A549 (cell line): ENCODE measurements around the gene VASH2. TPM values are rescaled to one million over a fixed set of nuclear protein-coding genes. Genes with fewer than 3 reads are reported as not detected.

Experiments
- ATAC-seq, 2 experiments: fragments of 200-7000 bp in 1 of 2; fragments of >200 bp in 1 of 2; cut with Nextera tagmentation in 1 of 2; cut with Tn5 transposase in 1 of 2; 3 replicates each; pipeline versions ENCODE4 v1.8.0 to v1.9.1; 2018 to 2020; ENCODE audit warnings: mild to moderate bottlenecking in 1 of 2, moderate library complexity in 1 of 2
- CTCF ChIA-PET: fragments of 300-600 bp; sonication (Branson Sonifier 250); formaldehyde crosslinking; extraction: SDS; loops from one replicate; lab custom pipeline; 2021; ENCODE audit warnings: antibody characterized with exemption, inconsistent platforms; lab: Yijun Ruan, JAX
- POLR2A ChIA-PET: fragments of 350-600 bp; formaldehyde crosslinking; extraction: SDS; loops from one replicate; lab custom pipeline; 2021; ENCODE audit warnings: antibody characterized with exemption, inconsistent platforms; lab: Yijun Ruan, JAX
- DNase-seq, 2 experiments: peaks; one replicate each; pipeline versions ENCODE4 v3.0.0 to v3.0.0-alpha.2; 2011 to 2016; ENCODE audit warnings: low read depth in 1 of 2, low spot score in 1 of 2
- FAIRE-seq: peaks from 2 replicates; lab custom pipeline; 2011; peaks lifted over from hg19 to GRCh38; lab: Jason Lieb, UNC
- H3K27ac ChIP-seq, 2 experiments: fragments of >200 bp; sonication (Bioruptor Twin); formaldehyde crosslinking; 3 replicates each; pipeline ENCODE4 v1.5.1; 2016 to 2017
- H3K4me1 ChIP-seq: fragments of >200 bp; sonication (Bioruptor Twin); formaldehyde crosslinking; 3 replicates; pipeline ENCODE4 v1.6.1; 2016
- H3K4me2 ChIP-seq: fragments of >200 bp; sonication (Bioruptor Twin); formaldehyde crosslinking; 3 replicates; pipeline ENCODE4 v1.6.1; 2016
- H3K4me3 ChIP-seq: fragments of >200 bp; sonication (Bioruptor Twin); formaldehyde crosslinking; 3 replicates; pipeline ENCODE4 v1.5.1; 2016
- H3K9me3 ChIP-seq: fragments of >200 bp; sonication (Bioruptor Twin); formaldehyde crosslinking; 3 replicates; pipeline ENCODE4 v1.6.1; 2016
- BHLHE40 ChIP-seq: IDR thresholded peaks from 2 replicates; pipeline ENCODE4 v1.6.1; 2012; ENCODE audit warnings: low read depth, low read length, inconsistent platforms
- CBX2 ChIP-seq: fragments of 200-600 bp; sonication (generic); IDR thresholded peaks from 2 replicates; pipeline ENCODE4 v1.6.1; 2016; ENCODE audit warnings: low read depth, mild to moderate bottlenecking, borderline replicate concordance
- CEBPB ChIP-seq, 2 experiments: fragments of >200 bp in 1 of 2; sonication (Bioruptor Twin) in 1 of 2; formaldehyde crosslinking in 1 of 2; IDR thresholded peaks; 2 replicates each; pipeline ENCODE4 v1.6.1; 2012 to 2016
- CHD4 ChIP-seq: fragments of 200-600 bp; sonication (generic); IDR thresholded peaks from 2 replicates; pipeline ENCODE4 v1.6.1; 2016; ENCODE audit warnings: antibody characterized with exemption, mild to moderate bottlenecking, borderline replicate concordance
- EHF ChIP-seq: fragments of 250-450 bp; sonication (Bioruptor Pico); IDR thresholded peaks from 2 replicates; pipeline ENCODE4 v1.5.0; 2020; ENCODE audit warnings: mild to moderate bottlenecking
- EHMT2 ChIP-seq: fragments of 200-600 bp; sonication (generic); IDR thresholded peaks from 2 replicates; pipeline ENCODE4 v1.6.1; 2016; ENCODE audit warnings: antibody characterized with exemption, low read depth, mild to moderate bottlenecking, moderate library complexity
- EP300 ChIP-seq, 2 experiments: fragments of >200 bp; sonication (Bioruptor Twin); formaldehyde crosslinking; IDR thresholded peaks; 2 replicates in 1 of 2; 3 replicates in 1 of 2; pipeline ENCODE4 v1.6.1; 2016 to 2017
- HDAC2 ChIP-seq: fragments of 200-600 bp; sonication (generic); IDR thresholded peaks from 2 replicates; pipeline ENCODE4 v1.6.1; 2016
- HOXA7 ChIP-seq: fragments of 250-450 bp; sonication (Bioruptor Pico); IDR thresholded peaks from 2 replicates; pipeline ENCODE4 v1.5.0; 2020; ENCODE audit warnings: mild to moderate bottlenecking, moderate library complexity
- HOXB13 ChIP-seq: fragments of 250-450 bp; sonication (Bioruptor Pico); IDR thresholded peaks from 2 replicates; pipeline ENCODE4 v1.5.0; 2020; ENCODE audit warnings: low read depth, mild to moderate bottlenecking, moderate library complexity
- HOXB5 ChIP-seq: fragments of 250-450 bp; sonication (Bioruptor Pico); IDR thresholded peaks from 2 replicates; pipeline ENCODE4 v1.5.0; 2020; ENCODE audit warnings: mild to moderate bottlenecking, moderate library complexity
- JUN ChIP-seq, 2 experiments: fragments of >200 bp; sonication (Bioruptor Twin); formaldehyde crosslinking; IDR thresholded peaks; 2 replicates in 1 of 2; 3 replicates in 1 of 2; pipeline ENCODE4 v1.6.1; 2016 to 2017
- MAFK ChIP-seq: fragments of 450-650 bp; IDR thresholded peaks from 2 replicates; pipeline ENCODE4 v1.6.1; 2014; ENCODE audit not compliant: partially characterized antibody
- NPAS2 ChIP-seq: fragments of 250-450 bp; sonication (Bioruptor Pico); IDR thresholded peaks from 2 replicates; pipeline ENCODE4 v1.8.0; 2022; ENCODE audit warnings: mild to moderate bottlenecking, moderate library complexity, borderline replicate concordance
- NR3C1 ChIP-seq: fragments of >200 bp; sonication (Bioruptor Twin); formaldehyde crosslinking; IDR thresholded peaks from 3 replicates; pipeline ENCODE4 v1.6.1; 2017
- POLR2A ChIP-seq: IDR thresholded peaks from 2 replicates; pipeline ENCODE4 v1.6.1; 2012; ENCODE audit warnings: mild to moderate bottlenecking, low read length
- POLR2AphosphoS2 ChIP-seq: conservative IDR thresholded peaks from 2 replicates; pipeline ENCODE4 v1.6.1; 2012; ENCODE audit warnings: low read length, improper control_type of control experiment, inconsistent platforms
- RAD21 ChIP-seq, 2 experiments: fragments of >200 bp in 1 of 2; sonication (Bioruptor Twin) in 1 of 2; formaldehyde crosslinking in 1 of 2; IDR thresholded peaks in 1 of 2; conservative IDR thresholded peaks in 1 of 2; 2 replicates in 1 of 2; 3 replicates in 1 of 2; pipeline ENCODE4 v1.6.1; 2012 to 2018; ENCODE audit warnings: inconsistent platforms in 1 of 2
- RCOR1 ChIP-seq: fragments of 150-350 bp; IDR thresholded peaks from 2 replicates; pipeline ENCODE4 v1.6.1; 2014; ENCODE audit warnings: antibody characterized with exemption, low read length, low read depth
- RFX5 ChIP-seq: fragments of 450-650 bp; IDR thresholded peaks from 2 replicates; pipeline ENCODE4 v1.7.1; 2014; ENCODE audit warnings: antibody characterized with exemption, mild to moderate bottlenecking, moderate library complexity
- SREBF2 ChIP-seq: fragments of 450-650 bp; IDR thresholded peaks from 2 replicates; pipeline ENCODE4 v1.6.1; 2014; ENCODE audit warnings: mild to moderate bottlenecking, moderate library complexity
- TFCP2L1 ChIP-seq: fragments of 250-450 bp; sonication (Bioruptor Pico); IDR thresholded peaks from 2 replicates; pipeline ENCODE4 v1.5.0; 2021; ENCODE audit warnings: mild to moderate bottlenecking
- TP53 ChIP-seq: fragments of 250-450 bp; sonication (Bioruptor Pico); IDR thresholded peaks from 2 replicates; pipeline ENCODE4 v1.5.0; 2021; ENCODE audit warnings: mild to moderate bottlenecking, moderate library complexity
- ZC3H11A ChIP-seq: fragments of 450-650 bp; IDR thresholded peaks from 2 replicates; pipeline ENCODE4 v1.6.1; 2014; ENCODE audit warnings: antibody characterized with exemption, mild to moderate bottlenecking
- ZNF302 ChIP-seq: fragments of 250-450 bp; sonication (Bioruptor Pico); IDR thresholded peaks from 2 replicates; pipeline ENCODE4 v1.9.0; 2021; ENCODE audit warnings: inconsistent platforms, mild to moderate bottlenecking, moderate library complexity
- whole genome bisulfite sequencing: methylation state at CpG from one replicate; pipeline ENCODE4 v1.1.6; 2017; ENCODE audit errors: missing lambda C conversion rate; 5-methylcytosine and 5-hydroxymethylcytosine counted together
- polyA plus RNA-seq, 4 experiments: library from polyadenylated mRNA; depleted of rRNA in 3 of 4; stranded (reverse); fragments of >200 nt; fragmentation: RNase III in 1 of 4; extraction: RNeasy Plus Mini Kit Qiagen cat#74134 plus additional on column Dnase treatment in 1 of 4; gene quantifications; 2 replicates in 3 of 4; 3 replicates in 1 of 4; pipeline ENCODE4 v1.2.3, GENCODE V29; 2011 to 2017
- TF ChIP-seq, protein P1 (sequence below): IDR thresholded peaks from 2 replicates; pipeline ENCODE4 v1.6.1; 2012; ENCODE audit warnings: low read depth, borderline replicate concordance
- TF ChIP-seq, protein P2 (sequence below): IDR thresholded peaks from 2 replicates; pipeline ENCODE4 v1.6.1; 2012
- TF ChIP-seq, protein P3 (sequence below): fragments of >200 bp; sonication (Bioruptor Twin); formaldehyde crosslinking; IDR thresholded peaks from 3 replicates; pipeline ENCODE4 v1.5.1; 2016
- TF ChIP-seq, protein P4 (sequence below): fragments of 150-350 bp; IDR thresholded peaks from 2 replicates; pipeline ENCODE4 v1.6.1; 2014; ENCODE audit warnings: low read depth, mild to moderate bottlenecking, low read length

VASH2 gene
- polyA plus RNA-seq, 2 of the 4 experiments (the other 2 are of a cell fraction): 3.4 to 4.7 TPM

DNA sequence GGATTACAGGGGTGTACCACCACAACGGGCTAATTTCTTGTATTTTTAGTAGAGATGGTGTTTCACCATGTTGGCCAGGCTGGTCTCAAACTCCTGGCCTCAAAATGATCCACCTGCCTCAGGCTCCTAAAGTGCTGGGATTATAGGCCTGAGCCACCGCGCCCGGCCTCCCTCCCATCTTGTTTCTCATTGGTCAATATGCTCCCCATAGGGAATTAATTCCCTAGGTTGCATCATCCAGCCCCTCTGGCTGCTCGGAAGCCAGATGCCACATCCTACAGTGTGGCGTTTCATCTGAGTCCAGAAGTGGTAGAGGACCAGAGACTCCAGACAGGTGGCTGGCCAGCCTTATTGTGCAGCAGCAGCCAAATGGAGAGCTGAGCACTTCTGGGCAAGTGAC lies 11.5 kb upstream of the VASH2 start:
- Histone ChIP-seq H3K4me1 (no peaks in the 10 kb centered on the region), H3K4me3 (no peak overlapping the region)
- TF ChIP-seq POLR2AphosphoS2 (no peak), CBX2 (no peak), MAFK (no peak), JUN (IDR thresholded peaks at IDR 0.05) (no peak), EHMT2 (no peak), TFCP2L1 (CRISPR knock-in tag) (no peak), HOXB13 (CRISPR knock-in tag) (no peak), RCOR1 (no peak), NPAS2 (CRISPR knock-in tag) (no peak), ZC3H11A (no peak), HDAC2 (no peak)
- TF ChIP-seq, protein P1, sequence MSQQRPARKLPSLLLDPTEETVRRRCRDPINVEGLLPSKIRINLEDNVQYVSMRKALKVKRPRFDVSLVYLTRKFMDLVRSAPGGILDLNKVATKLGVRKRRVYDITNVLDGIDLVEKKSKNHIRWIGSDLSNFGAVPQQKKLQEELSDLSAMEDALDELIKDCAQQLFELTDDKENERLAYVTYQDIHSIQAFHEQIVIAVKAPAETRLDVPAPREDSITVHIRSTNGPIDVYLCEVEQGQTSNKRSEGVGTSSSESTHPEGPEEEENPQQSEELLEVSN: no peak
- TF ChIP-seq, protein P2, sequence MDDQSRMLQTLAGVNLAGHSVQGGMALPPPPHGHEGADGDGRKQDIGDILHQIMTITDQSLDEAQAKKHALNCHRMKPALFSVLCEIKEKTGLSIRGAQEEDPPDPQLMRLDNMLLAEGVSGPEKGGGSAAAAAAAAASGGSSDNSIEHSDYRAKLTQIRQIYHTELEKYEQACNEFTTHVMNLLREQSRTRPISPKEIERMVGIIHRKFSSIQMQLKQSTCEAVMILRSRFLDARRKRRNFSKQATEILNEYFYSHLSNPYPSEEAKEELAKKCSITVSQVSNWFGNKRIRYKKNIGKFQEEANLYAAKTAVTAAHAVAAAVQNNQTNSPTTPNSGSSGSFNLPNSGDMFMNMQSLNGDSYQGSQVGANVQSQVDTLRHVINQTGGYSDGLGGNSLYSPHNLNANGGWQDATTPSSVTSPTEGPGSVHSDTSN: no peak
- TF ChIP-seq, protein P3, sequence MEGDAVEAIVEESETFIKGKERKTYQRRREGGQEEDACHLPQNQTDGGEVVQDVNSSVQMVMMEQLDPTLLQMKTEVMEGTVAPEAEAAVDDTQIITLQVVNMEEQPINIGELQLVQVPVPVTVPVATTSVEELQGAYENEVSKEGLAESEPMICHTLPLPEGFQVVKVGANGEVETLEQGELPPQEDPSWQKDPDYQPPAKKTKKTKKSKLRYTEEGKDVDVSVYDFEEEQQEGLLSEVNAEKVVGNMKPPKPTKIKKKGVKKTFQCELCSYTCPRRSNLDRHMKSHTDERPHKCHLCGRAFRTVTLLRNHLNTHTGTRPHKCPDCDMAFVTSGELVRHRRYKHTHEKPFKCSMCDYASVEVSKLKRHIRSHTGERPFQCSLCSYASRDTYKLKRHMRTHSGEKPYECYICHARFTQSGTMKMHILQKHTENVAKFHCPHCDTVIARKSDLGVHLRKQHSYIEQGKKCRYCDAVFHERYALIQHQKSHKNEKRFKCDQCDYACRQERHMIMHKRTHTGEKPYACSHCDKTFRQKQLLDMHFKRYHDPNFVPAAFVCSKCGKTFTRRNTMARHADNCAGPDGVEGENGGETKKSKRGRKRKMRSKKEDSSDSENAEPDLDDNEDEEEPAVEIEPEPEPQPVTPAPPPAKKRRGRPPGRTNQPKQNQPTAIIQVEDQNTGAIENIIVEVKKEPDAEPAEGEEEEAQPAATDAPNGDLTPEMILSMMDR: no peak
- TF ChIP-seq, all 56 proteins: peak for 0
- Histone ChIP-seq H3K4me2 (no peak overlapping the region), H3K27ac (no peak overlapping the region), H3K9me3 (peaks cover 15% of the 10 kb centered on the region; the same call in 2 of the 3 replicates)
- WGBS: 79% methylated on average over 6 of the region's 6 CpGs
- FAIRE-seq (no peak), ATAC-seq (no peak), DNase-seq (no peak)
- CTCF ChIA-PET: interaction anchor here (0.9 to 1.5 kb wide), 2 partner anchors 55 to 274 kb away, joined by 3 to 4 read pairs; no protein-coding TSS in a partner anchor
- POLR2A ChIA-PET: no interaction called here

DNA sequence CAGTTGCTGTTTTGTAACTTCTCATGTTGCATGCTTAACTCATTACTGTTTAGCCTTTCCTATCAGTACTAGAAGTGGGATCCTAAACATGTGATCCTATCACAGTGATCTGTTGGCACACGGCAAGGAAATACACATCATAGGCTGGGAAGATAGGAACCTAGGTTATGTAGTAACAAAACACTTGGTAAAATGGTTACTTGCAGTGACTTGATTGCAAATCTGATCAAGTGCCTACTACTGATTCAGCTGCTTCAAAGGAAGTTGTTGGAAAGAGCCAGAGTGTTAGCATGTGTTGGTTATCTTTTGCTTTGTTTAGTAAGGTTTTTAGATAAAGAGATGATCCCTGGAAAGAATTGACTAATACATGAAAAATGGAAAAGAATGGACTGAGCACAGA lies 8.9 kb upstream of the VASH2 start:
- no peak overlapping the region for H3K27ac ChIP-seq
- no peaks in the 10 kb centered on the region for H3K4me1 ChIP-seq
- DNase-seq (no peak), FAIRE-seq (no peak), ATAC-seq (no peak)
- ChIA-PET CTCF (interaction anchor here (0.9 kb wide), 1 partner anchor 9 kb away, joined by 4 read pairs; the partner anchor contains the start of gene VASH2), POLR2A (no interaction called here)
- H3K9me3 ChIP-seq: peaks cover 15% of the 10 kb centered on the region; the same call in 2 of the 3 replicates
- H3K4me2 ChIP-seq: no peak overlapping the region
- TF ChIP-seq BHLHE40 (no peak), EHF (CRISPR knock-in tag) (no peak), CBX2 (no peak), HDAC2 (no peak), RCOR1 (no peak), HOXA7 (no peak), RAD21 (conservative IDR thresholded peaks at IDR 0.05 in 1 of 2, IDR thresholded peaks at IDR 0.05 in 1 of 2) (no peak), CEBPB (IDR thresholded peaks at IDR 0.05) (no peak), HOXB5 (CRISPR knock-in tag) (no peak), SREBF2 (no peak), ZNF302 (CRISPR knock-in tag) (no peak), CHD4 (no peak), POLR2A (no peak), RFX5 (no peak), NR3C1 (no peak), TP53 (CRISPR knock-in tag) (no peak), EP300 (IDR thresholded peaks at IDR 0.05) (no peak)
- TF ChIP-seq, protein P4, sequence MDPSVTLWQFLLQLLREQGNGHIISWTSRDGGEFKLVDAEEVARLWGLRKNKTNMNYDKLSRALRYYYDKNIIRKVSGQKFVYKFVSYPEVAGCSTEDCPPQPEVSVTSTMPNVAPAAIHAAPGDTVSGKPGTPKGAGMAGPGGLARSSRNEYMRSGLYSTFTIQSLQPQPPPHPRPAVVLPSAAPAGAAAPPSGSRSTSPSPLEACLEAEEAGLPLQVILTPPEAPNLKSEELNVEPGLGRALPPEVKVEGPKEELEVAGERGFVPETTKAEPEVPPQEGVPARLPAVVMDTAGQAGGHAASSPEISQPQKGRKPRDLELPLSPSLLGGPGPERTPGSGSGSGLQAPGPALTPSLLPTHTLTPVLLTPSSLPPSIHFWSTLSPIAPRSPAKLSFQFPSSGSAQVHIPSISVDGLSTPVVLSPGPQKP: no peak
- TF ChIP-seq, protein P3: no peak
- H3K4me3 ChIP-seq: no peak overlapping the region
- 96% methylated on average over 1 of the region's 1 CpG for WGBS
